GM13977 (cell line): ENCODE measurements around the gene KIF5C.

Experiments
- DNase-seq: peaks from one replicate; pipeline ENCODE4 v3.0.0; 2012; ENCODE audit warnings: low spot score
- in situ Hi-C: fragments of 300-500 bp; cut with MboI; formaldehyde crosslinking; loops from one replicate; pipeline ENCODE4 v1.12.0; 2022; ENCODE audit warnings: low sequenced_read_pairs, low pct_unique_long_range_greater_than_20kb, mixed read lengths, inconsistent platforms; ENCODE audit not compliant: unreplicated experiment
- TF ChIP-seq, protein P1 (sequence below): IDR thresholded peaks from 2 replicates; pipeline ENCODE4 v1.5.1; 2012; ENCODE audit warnings: mild to moderate bottlenecking, control low read depth; ENCODE audit not compliant: insufficient read depth; ENCODE audit errors: extremely low read depth, missing control alignments

KIF5C gene

DNA sequence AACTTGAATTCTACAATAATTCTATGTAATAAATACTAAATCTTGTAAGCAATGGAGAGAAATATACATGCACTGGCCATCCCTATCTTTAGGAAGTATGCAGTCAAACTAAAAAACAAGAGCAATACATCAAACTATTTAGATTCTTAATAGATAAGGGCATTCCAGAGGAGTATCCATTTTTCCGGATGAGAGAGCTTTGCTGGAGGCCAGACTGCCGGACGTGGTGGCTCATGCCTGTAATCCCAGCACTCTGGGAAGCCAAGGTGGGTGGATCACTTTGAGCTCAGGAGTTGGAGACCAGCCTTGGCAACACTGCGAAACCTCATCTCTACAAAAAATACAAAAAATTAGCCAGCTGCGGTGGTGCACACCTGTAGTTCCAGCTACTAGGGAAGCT, 60.8 kb downstream of the KIF5C start:
- in situ Hi-C loops: no loop called here
- DNase-seq: no peak
- TF ChIP-seq, protein P1, sequence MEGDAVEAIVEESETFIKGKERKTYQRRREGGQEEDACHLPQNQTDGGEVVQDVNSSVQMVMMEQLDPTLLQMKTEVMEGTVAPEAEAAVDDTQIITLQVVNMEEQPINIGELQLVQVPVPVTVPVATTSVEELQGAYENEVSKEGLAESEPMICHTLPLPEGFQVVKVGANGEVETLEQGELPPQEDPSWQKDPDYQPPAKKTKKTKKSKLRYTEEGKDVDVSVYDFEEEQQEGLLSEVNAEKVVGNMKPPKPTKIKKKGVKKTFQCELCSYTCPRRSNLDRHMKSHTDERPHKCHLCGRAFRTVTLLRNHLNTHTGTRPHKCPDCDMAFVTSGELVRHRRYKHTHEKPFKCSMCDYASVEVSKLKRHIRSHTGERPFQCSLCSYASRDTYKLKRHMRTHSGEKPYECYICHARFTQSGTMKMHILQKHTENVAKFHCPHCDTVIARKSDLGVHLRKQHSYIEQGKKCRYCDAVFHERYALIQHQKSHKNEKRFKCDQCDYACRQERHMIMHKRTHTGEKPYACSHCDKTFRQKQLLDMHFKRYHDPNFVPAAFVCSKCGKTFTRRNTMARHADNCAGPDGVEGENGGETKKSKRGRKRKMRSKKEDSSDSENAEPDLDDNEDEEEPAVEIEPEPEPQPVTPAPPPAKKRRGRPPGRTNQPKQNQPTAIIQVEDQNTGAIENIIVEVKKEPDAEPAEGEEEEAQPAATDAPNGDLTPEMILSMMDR: no peak

DNA sequence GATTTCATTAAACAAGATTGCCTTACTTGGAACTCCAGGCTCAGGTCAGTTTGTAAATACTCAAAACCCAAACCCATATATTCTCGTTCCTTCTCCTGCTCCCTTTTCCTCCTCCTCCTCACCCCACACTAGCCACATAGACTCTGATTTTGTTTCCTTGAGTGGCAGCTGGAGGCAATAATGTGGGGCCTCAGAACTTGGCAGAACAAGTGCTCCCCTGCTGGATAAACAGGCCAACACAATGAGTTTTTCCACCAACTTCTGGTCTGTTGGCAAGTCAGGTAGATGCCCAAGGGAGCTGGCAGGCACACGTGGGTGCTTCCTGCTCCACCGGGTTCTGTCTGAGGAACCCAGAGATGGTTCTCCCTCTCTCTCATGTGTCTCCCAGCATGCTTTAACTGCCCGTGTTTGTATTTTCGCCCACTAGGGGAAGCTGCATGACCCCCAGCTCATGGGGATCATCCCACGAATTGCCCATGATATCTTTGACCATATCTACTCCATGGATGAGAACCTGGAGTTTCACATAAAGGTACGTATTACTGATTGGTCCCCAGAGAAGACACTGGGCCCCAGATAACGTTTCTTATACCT, 61.9 kb downstream of the KIF5C start:
- in situ Hi-C loops: no loop called here
- TF ChIP-seq, protein P1: no peak
- DNase-seq: no peak

DNA sequence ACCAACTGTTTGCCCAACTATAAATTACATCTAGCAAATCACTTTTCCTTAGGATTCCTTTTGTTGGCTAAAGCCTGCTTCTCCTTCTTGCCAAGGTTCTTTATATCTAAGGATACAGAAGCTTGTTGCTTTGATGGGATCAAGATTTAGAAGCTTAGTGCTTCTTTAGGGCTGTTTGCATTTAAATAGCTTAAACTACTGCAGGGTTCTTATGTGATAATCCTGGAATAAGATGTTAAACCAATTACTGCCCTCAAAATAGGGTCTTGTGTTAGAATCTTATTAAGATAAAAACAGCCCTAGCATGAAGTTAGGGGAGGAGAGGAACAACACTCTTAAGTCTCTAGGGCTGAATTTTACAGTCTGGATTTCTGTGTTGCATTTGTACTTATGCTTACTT, 64.2 kb downstream of the KIF5C start:
- TF ChIP-seq, protein P1: no peak
- in situ Hi-C loops: no loop called here
- DNase-seq: no peak

DNA sequence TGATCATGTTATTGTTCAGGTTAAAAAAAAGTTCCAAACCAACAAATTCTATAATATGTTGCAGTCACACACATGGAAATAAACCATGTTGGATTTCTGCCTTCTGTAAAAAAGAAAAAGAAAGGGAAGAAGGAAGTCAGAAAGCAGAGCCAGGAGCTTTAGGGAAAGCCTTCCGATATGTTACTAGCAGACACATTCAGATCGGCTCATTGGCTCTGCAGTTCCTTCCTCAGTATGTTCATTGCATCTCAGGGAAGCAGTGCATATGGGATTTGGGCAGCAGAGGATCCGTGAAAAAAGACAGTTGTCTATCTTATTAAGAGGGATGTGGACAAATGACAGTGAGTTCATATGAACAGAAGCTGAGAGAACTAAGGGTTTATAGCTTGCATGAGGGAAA, 68.1 kb downstream of the KIF5C start:
- in situ Hi-C loops: no loop called here
- TF ChIP-seq, protein P1: no peak
- DNase-seq: no peak

DNA sequence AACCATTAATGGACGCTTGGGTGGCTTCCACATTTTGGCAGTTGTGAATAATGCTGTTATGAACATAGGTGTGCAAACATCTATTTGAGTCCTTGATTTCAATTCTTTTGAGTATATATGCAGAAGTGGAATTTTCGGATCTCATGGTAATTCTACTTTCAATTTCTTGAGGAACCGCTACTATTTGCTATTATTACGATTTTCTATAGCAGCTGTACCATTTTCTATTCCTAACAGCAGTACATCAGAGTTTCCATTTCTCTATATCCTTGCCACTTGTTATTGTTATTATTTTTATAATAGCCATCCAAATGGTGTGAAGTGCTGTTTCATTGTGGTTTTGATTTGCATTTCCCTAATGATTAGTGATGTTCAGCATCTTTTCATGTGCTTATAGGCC, 69.5 kb downstream of the KIF5C start:
- in situ Hi-C loops: no loop called here
- TF ChIP-seq, protein P1: no peak
- DNase-seq: no peak

DNA sequence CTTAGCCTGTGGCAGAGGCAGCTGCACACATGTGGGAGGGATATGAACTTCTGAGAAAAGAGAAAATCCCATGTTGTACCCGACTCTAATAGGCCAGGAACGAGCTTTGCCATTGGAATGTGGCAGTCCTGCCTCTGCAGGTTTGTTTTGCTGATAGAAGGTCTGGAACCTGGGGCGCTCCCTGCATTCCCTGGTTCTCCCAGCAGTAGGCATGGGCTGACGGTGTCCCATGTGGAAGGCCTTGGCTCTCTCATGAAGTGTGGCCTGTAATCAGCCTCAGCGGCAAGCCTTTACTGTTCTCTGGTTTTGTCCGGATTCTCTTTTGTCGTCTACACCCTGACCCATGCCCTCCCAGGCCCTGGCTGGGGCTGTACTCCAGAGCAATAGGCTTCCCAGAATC, 72.3 kb downstream of the KIF5C start:
- TF ChIP-seq, protein P1: no peak
- no peak for DNase-seq
- in situ Hi-C loops: no loop called here

DNA sequence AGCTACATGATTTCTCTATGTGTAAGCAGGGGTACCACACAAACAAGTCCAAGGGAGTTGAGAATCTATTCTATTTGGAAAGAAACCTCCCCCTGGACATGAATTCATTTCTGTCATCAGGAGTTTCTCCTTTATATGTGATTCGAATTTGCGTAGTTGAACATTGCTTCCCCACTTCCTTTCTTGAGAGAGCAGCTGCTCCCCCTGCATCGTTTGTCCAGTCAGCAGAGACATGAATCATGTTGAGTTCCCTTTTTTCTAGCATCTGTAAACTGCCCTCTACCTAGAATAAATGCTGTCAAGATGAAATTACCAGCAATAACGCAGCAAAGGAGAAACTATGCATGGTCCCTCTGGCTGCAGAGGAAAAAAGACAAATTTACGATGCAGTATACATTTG, 73.8 kb downstream of the KIF5C start:
- no peak for DNase-seq
- in situ Hi-C loops: no loop called here

More for the DNA sequence above, 73.8 kb downstream of the KIF5C start:
- TF ChIP-seq, protein P1: no peak
